Esophagus mucosa (tissue), 1 donor: ENCODE data around the gene PDSS2. TPM values are rescaled to one million over a fixed set of nuclear protein-coding genes. Genes with fewer than 3 reads are reported as not detected.

Source experiments
- ATAC-seq: fragments of 200-7000 bp; cut with Tn5 transposase; one replicate; pipeline ENCODE4 v1.9.1; 2020
- total RNA-seq: library from RNA; stranded (reverse); gene quantifications from one replicate; pipeline ENCODE4 v1.2.4, GENCODE V29; 2023
- donor health status: DM: yes; HTN: yes; CAD: no.

The PDSS2 gene
- total RNA-seq, 1 donor from 2014 or later = 13.2 TPM

DNA sequence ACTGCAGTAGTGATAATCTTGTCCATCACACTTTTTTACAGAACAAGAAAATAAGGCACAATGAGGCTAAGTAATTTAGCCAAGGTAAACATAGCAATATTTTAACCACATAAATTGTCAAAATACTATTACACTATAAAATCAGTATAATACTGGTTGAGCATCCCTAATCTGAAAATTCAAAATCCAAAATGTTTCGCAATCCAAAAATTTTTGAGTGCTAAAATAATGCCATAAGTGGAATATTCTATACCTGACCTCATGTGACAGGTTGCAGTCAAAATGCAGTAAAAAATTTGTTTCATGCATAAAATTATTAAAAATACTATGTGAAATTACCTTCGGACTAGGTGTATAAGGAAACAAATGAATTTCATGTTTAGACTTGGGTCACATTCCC lies 101.5 kb downstream of the PDSS2 start:
- ATAC-seq = no peak

DNA sequence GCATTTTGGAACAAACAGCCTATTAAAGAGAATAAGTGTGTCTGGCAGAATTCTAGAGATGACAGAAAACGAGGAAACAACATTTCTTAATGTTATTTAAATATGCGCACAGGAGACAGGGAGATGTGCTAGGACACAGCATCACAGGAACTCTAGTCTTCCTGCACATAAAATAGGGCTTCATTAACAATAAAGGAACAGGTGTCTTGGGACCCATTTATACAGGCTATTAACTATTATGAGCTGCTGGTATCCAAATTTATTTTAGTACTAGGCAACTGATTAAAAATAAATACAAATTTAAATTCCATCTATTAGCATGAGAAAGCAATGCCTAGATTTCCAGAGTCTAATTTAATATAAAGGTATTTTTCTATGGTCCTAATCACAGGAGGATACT lies 102.3 kb downstream of the PDSS2 start:
- no peak for ATAC-seq

DNA sequence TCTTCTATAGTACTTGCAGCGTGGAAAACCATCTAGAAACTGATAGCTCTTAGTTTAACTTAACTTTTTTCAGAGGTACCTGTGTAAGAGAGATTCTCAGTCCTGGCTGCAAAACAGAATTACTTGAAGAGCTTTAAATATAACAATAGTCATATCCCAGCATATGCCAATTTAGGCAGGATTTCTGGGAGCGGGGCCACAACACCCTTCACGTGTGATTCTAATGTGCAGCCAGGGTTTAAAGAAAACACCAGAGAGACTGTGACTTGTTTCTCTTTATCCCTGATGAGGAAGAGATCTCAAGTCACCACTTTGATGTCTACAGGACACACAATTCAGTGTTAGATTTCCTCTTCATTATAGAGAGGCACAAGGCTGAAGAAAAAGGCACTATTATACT lies 103.7 kb downstream of the PDSS2 start:
- no peak for ATAC-seq

- no peak for ATAC-seq
Observed at GRCh38 chr6:107354451-107354850, 104.9 kb downstream of the PDSS2 start.

DNA sequence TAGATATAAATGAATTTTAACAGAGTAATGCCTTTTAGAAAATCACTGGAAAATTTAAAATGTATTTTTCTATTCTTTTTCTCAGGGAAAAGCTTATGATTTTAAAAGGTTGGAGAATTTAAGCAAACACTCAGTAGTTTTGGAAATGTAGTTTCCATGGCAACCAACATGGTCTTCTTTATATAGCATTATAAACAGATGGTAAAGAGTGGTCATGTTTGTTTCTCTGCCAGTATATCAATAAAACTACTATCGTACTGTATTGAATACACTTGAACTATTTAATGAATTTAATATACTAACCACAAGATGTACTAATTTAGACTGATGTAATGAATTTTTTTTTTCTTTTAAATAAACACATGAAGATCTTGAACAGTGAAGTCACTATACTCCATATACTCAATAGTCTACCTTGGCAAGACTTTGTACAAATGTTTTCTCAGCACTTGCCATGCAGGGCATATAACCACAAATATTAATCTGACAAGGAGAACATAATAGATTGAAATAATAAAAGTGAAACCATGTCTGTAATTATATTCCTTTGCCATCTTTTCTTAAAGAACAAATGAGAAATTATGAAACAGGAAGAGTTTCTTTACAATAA lies 105.5 kb downstream of the PDSS2 start:
- no peak for ATAC-seq

DNA sequence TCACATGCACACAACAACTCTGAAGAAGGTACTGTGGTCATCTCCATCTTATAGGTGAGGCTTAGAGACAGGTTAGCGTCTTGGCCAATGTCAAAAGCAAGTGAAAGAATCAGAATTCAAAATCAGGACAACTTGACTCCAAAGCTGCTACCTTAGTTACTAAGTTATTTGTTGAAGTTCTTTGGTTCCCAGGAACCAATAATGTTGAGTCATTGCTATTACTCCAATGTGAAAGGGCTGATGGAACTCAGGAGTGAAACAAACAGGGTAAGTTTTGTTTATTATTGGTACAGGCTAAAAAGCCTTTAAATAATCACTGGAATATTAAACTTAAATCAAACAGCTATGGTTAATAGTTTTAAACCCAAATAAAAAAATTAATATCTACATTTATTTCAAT lies 111.1 kb downstream of the PDSS2 start:
- ATAC-seq = no peak

DNA sequence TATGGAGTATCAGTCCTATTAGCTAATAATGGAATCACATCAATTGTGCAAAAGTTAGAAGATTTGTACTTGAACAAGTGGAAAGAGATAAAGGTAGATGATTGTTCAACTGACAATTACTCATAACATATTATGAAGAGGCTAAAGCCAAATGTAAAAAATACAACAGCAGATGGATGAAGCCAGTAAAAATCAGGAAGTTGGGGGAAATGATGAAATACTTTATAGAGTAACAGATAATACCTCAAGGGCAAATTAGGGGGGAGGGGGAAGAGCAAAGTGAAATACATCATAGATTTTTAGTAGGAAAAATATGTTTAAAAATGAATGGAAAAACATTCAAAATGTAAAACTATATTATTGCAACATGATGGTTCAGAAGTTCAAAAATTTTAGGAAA lies 114.0 kb downstream of the PDSS2 start:
- ATAC-seq = no peak

DNA sequence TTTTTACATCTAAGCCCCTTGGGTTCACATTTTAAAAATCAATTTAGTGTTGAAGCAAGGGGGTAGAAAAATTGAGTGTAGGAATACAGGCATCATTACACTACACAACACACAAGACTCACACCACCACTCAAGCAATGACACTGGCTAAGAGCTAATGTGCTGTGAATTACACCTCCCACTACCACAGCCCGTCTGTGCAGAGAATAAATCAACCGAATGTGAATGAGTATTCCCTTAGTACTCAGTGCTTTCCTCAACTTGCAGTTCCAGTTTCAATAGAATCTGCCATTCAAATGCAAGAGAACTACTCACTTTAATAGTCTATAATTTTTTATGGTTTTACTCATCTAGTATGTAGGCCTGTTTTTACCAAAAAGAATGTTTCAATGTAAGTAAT lies 114.4 kb downstream of the PDSS2 start:
- no peak for ATAC-seq

- no peak for ATAC-seq
Observed at GRCh38 chr6:107344383-107344782, 115.0 kb downstream of the PDSS2 start.

DNA sequence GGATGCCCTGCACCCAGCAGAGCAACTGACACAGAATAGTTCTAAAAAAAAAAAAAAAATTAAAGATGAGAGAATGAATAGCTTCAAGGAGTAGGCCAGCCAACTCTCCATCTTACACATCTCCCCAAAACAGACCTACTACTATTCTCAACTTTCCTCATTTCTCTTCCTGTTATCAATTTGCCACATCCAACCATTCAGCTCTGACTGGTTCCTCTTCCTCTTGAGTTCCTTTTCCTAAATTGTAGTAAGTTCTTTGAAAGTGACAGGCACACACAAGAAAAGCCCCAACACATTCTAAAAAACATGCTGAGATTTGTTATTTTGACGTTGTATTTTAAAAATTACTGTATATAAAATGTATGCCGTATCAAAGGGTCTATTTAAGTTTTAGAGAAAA lies 117.2 kb downstream of the PDSS2 start:
- ATAC-seq = no peak

DNA sequence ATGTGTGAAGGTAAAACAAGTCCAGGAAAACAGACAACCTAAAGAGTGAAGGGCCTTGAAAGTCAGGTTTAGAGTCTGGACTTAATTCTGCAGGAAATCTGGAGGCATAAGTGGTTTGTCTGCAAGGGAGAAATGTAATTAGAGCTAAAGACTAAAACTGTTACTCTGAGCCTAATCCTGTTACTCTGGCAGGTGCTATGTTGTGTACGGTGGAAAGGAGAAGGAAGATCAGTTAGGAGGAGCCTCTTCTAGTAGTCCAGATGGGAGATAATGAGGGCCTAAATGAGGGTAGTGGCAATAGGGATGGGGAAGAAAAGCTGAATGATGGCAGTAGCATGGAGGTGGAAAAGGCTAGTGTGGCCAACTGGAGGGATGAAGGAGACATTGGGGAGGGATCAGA lies 118.5 kb downstream of the PDSS2 start:
- ATAC-seq = no peak

DNA sequence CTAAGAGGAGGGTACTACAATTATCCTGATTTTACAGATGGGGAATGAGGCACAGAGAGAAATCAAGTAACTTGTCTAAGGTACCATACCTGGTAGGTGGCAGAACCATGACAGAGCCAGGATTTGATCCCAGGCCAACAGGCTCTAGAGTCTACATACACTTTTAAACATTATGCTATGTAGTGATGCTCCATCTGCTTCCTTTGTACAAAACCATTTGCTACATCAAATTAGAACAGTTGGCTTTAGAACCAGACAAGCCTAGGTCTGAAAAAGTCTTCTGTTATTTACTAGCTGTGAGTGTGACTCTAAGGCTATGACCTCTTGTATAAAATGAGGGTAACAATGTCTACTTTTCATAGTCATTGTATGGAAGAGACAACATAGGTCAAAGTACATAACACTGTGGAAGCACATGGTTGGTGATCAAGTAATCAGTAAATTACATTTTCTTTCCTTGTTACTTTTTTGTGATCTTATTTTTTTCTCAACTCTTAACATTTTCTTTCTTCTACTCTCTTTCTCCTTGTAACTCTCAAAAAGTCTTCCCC lies 122.1 kb downstream of the PDSS2 start:
- no peak for ATAC-seq

GRCh38 chr6:107334026-107334425 lies 125.3 kb downstream of the PDSS2 start:
- ATAC-seq = no peak

- ATAC-seq = no peak
Observed at GRCh38 chr6:107333491-107333890, 125.9 kb downstream of the PDSS2 start.

DNA sequence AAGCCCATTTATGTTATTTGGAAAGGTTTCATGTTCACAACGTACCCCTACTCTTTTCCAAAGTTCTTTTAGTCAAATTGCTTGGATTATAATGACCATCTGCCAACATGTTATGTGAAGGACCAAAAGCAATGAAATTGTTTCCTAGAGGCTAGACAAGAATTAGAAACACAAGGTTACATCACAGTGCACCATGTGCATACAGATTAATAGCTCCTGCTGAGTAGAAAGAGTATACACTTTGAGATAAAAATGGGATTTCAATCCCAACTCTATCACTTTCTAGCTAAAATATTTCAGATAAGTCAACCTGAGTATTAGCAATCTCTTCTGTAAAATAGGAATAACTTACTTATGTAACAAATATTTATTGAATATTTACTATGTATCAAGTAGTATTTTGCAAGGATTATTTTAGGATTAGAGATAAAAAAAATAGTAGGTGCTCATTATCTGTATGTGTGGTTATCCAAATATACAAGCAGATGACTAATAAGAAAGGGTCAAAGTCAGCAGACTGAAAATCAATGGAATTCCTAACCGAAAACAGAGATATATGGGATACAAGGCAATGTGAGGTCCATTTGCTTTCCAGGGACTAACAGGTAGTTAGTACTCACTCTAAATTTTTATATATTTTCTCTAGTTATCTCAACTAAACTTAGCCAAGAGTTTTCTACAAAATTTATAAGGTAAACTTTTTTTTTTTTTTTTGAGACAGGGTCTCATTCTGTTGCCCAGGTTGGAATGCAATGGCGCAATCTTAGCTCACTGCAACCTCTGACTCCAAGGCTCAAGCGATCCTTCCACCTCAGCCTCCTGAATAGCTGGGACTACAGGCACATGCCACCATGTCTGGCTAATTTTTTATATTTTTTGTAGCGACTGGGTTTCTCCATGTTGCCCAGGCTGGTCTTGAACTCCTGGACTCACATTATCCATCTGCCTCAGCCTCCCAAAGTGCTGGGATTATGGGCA lies 127.7 kb downstream of the PDSS2 start:
- no peak for ATAC-seq

DNA sequence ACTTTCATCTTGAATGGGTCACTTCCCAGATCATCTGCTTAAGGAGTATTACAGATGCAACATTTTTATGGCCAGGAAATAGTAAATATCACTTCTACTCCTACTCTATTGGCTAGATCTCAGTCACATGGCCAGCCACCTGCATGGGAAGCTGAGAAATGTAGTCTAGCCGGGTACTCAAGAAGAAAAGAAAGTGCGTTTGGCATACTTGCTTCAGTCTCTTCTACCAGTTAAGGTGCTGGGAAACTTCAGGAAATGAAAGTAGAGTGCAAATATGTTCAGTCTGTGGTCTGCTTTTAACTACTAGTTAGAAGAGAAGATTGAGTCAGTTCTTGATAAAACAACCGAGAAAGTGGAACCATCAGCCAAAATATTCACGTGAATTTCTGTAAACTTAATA lies 129.2 kb downstream of the PDSS2 start:
- ATAC-seq = no peak

- ATAC-seq = no peak
Observed at GRCh38 chr6:107329063-107329860, 130.1 kb downstream of the PDSS2 start.

GRCh38 chr6:107328081-107328480 lies 131.3 kb downstream of the PDSS2 start:
- ATAC-seq = no peak

GRCh38 chr6:107323133-107323785 lies 136.1 kb downstream of the PDSS2 start:
- no peak for ATAC-seq

- ATAC-seq = no peak
Observed at GRCh38 chr6:107321793-107322192, 137.6 kb downstream of the PDSS2 start.

DNA sequence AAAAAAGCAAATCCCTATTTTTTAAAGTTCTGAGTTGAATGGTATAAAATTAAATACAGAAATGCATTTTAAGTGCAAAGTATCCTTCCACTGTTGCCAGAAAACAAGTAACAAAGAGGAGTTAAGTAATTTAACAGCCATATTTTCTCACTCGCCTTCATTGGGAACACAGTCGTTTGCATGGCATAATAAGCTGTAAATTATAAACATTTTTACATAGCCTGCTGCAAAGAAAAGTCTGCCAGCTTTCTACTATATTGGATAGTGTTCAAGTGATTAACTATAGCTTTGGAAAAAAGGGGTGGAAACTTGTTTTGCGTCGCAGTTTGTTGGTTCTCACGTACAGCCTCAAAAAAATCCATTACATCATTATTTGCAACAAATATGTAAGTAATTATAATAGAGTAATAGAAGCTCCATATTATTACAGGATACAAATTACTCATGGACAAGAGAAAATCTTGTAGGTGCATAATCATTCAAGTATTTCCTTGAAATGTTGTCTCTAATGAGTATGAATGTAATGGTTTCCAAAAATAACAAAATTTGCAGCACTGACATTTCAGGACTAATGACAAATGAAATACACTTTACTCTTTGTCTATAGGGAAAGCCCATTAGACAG lies 139.3 kb downstream of the PDSS2 start:
- ATAC-seq = no peak
